OCI-LY7 (cell line): ENCODE results near the gene ACTR2. TPM values are rescaled to one million over a fixed set of nuclear protein-coding genes. Genes with fewer than 3 reads are reported as not detected.
"Not testable (repeated sequence)": the region's sequence is repeated elsewhere in the genome, so short reads cannot be mapped to it uniquely, and the experiment has no call there.

Source experiments
- BruUV-seq: library from RNA; stranded (reverse); fragments of 400-500 nt; replicated peaks from 2 replicates; lab custom pipeline; 2021; lab: Mats Ljungman, UMichigan
- CTCF ChIA-PET: fragments of 300-600 bp; sonication (Branson Sonifier 250); formaldehyde crosslinking; loops from one replicate; lab custom pipeline; 2022; ENCODE audit warnings: antibody characterized with exemption; ENCODE audit not compliant: unreplicated experiment; lab: Charles Lee
- POLR2A ChIA-PET: fragments of 300-600 bp; sonication (Branson Sonifier 250); formaldehyde crosslinking; loops from one replicate; lab custom pipeline; 2022; ENCODE audit warnings: antibody characterized with exemption; lab: Charles Lee
- DNase-seq: peaks from one replicate; pipeline ENCODE4 v3.0.0-alpha.2; 2015; ENCODE audit warnings: low spot score
- H2AFZ ChIP-seq: fragments of 200-600 bp; sonication (generic), shearing (Covaris generic); 2 replicates; pipeline ENCODE4 v1.6.1; 2014; ENCODE audit warnings: mild to moderate bottlenecking, antibody characterized with exemption, low read length, moderate library complexity
- H3K27ac ChIP-seq: fragments of 200-600 bp; sonication (generic); 2 replicates; pipeline ENCODE4 v1.5.1; 2014; ENCODE audit warnings: mixed run types, low read depth, mild to moderate bottlenecking, moderate library complexity, low read length, inconsistent platforms; ENCODE audit not compliant: poor library complexity, severe bottlenecking
- H3K36me3 ChIP-seq: fragments of 200-600 bp; sonication (generic); 2 replicates; pipeline ENCODE4 v1.6.1; 2014; ENCODE audit warnings: mild to moderate bottlenecking, antibody characterized with exemption, low read length, moderate library complexity, mixed read lengths; ENCODE audit not compliant: insufficient read depth
- H3K4me1 ChIP-seq: fragments of 200-600 bp; sonication (generic); 2 replicates; pipeline ENCODE4 v1.5.1; 2014; ENCODE audit warnings: mild to moderate bottlenecking, low read length; ENCODE audit not compliant: insufficient read depth, poor library complexity, severe bottlenecking
- H3K4me2 ChIP-seq: fragments of 200-600 bp; sonication (generic); 2 replicates; pipeline ENCODE4 v1.6.1; 2014; ENCODE audit warnings: mild to moderate bottlenecking, low read length
- H3K4me3 ChIP-seq: fragments of 200-600 bp; sonication (generic); 2 replicates; pipeline ENCODE4 v1.5.1; 2014; ENCODE audit warnings: mild to moderate bottlenecking, low read depth, low read length; ENCODE audit not compliant: poor library complexity, severe bottlenecking
- H3K79me2 ChIP-seq: fragments of 200-600 bp; sonication (generic); 2 replicates; pipeline ENCODE4 v1.6.1; 2016; ENCODE audit warnings: low read depth, mild to moderate bottlenecking, low read length, moderate library complexity, mixed read lengths; ENCODE audit not compliant: insufficient read depth
- H3K9me2 ChIP-seq: fragments of 200-600 bp; sonication (generic); 2 replicates; pipeline ENCODE4 v1.6.1; 2016; ENCODE audit warnings: mild to moderate bottlenecking, low read length, mixed read lengths; ENCODE audit not compliant: insufficient read depth
- H3K9me3 ChIP-seq: fragments of 200-600 bp; sonication (generic); 2 replicates; pipeline ENCODE4 v1.6.1; 2014; ENCODE audit warnings: mild to moderate bottlenecking, mixed run types, low read length, mixed read lengths
- H4K20me1 ChIP-seq: fragments of 200-600 bp; sonication (generic); 2 replicates; pipeline ENCODE4 v1.6.1; 2014; ENCODE audit warnings: mild to moderate bottlenecking, antibody characterized with exemption, low read length, moderate library complexity, mixed read lengths; ENCODE audit not compliant: insufficient read depth
- CTCF ChIP-seq: fragments of 200-600 bp; sonication (generic); conservative IDR thresholded peaks from 2 replicates; pipeline ENCODE4 v1.5.1; 2014; ENCODE audit warnings: mild to moderate bottlenecking, antibody characterized with exemption, low read length, moderate library complexity, mixed read lengths
- EZH2phosphoT487 ChIP-seq: fragments of 200-600 bp; sonication (generic); IDR thresholded peaks from 2 replicates; pipeline ENCODE4 v1.6.1; 2018; ENCODE audit warnings: low read depth, borderline replicate concordance, mild to moderate bottlenecking, mixed run types, antibody characterized with exemption, low read length, moderate library complexity, mixed read lengths
- intact Hi-C: fragments of 100-400 bp; cut with micrococcal nuclease; formaldehyde crosslinking; loops from one replicate; pipeline ENCODE4 v1.10.0; 2022; ENCODE audit not compliant: unreplicated experiment
- total RNA-seq, 2 experiments: library from RNA; depleted of rRNA in 1 of 2; stranded (reverse); fragments of >200 nt in 1 of 2; shearing (Covaris generic) in 1 of 2; gene quantifications; 2 replicates each; pipeline ENCODE4 v1.2.3, GENCODE V29; 2014 to 2022

The ACTR2 gene
- total RNA-seq, 2 experiments from 2014 or later = 69.0 to 412 TPM

- TF ChIP-seq EZH2phosphoT487 (no peak), CTCF (no peak)
- POLR2A ChIA-PET = interaction anchor here (0.6 to 1.5 kb wide), 3 partner anchors 12 to 272 kb away, joined by 3 to 6 read pairs (median 3); no protein-coding TSS in a partner anchor
Measured at GRCh38 chr2:65252640-65253039, 25.0 kb downstream of the ACTR2 start.

GRCh38 chr2:65255356-65255755 is 27.7 kb downstream of the ACTR2 start:
- H3K4me1 ChIP-seq = no peaks in the 10 kb centered on the region
- ChIA-PET POLR2A (interaction anchor here (0.6 to 0.7 kb wide), 2 partner anchors 19 to 290 kb away, joined by 3 to 4 read pairs; no protein-coding TSS in a partner anchor), CTCF (no interaction called here)
- H3K27ac ChIP-seq = no peak overlapping the region
- intact Hi-C loops = no loop called here
- H4K20me1 ChIP-seq = no peaks in the 10 kb centered on the region
- no peak for DNase-seq
- peaks cover 84% of the 10 kb centered on the region for H3K36me3 ChIP-seq
- H3K9me3 ChIP-seq = no peaks in the 10 kb centered on the region
- BruUV-seq = no TSS peak
- H3K79me2 ChIP-seq = peaks cover 31% of the 10 kb centered on the region; the same call in 1 of the 2 replicates
- no peak overlapping the region for H3K4me3 ChIP-seq
- H3K4me2 ChIP-seq = no peak overlapping the region
- no peaks in the 10 kb centered on the region for H3K9me2 ChIP-seq
- H2AFZ ChIP-seq = no peak overlapping the region
- TF ChIP-seq EZH2phosphoT487 = no peak

More at GRCh38 chr2:65252640-65253039, 25.0 kb downstream of the ACTR2 start:
- no TSS peak for BruUV-seq
- Histone ChIP-seq H4K20me1 (no peaks in the 10 kb centered on the region), H3K36me3 (peaks cover 82% of the 10 kb centered on the region), H3K9me2 (no peaks in the 10 kb centered on the region), H3K79me2 (peaks cover 8% of the 10 kb centered on the region; the same call in 1 of the 2 replicates), H2AFZ (no peak overlapping the region), H3K4me3 (no peak overlapping the region), H3K4me1 (no peaks in the 10 kb centered on the region), H3K4me2 (no peak overlapping the region), H3K27ac (no peak overlapping the region), H3K9me3 (no peaks in the 10 kb centered on the region)
- intact Hi-C loops = no loop called here
- CTCF ChIA-PET = no interaction called here
- no peak for DNase-seq

GRCh38 chr2:65256054-65256453 is 28.4 kb downstream of the ACTR2 start:
- CTCF ChIA-PET = no interaction called here
- intact Hi-C loops = no loop called here
- H2AFZ ChIP-seq = no peak overlapping the region

GRCh38 chr2:65257866-65258265 is 30.2 kb downstream of the ACTR2 start:
- H3K27ac ChIP-seq, BruUV-seq, H3K4me3 ChIP-seq, CTCF ChIA-PET, DNase-seq, H3K9me2 ChIP-seq, H3K4me2 ChIP-seq, H4K20me1 ChIP-seq, H3K4me1 ChIP-seq, intact Hi-C loops, H3K9me3 ChIP-seq, H2AFZ ChIP-seq: not testable (repeated sequence)
- peaks cover 84% of the 10 kb centered on the region for H3K36me3 ChIP-seq
- POLR2A ChIA-PET = interaction anchor here (0.8 kb wide), 1 partner anchor 40 kb away, joined by 5 read pairs; no protein-coding TSS in a partner anchor
- H3K79me2 ChIP-seq = peaks cover 43% of the 10 kb centered on the region; the same call in 1 of the 2 replicates

More at GRCh38 chr2:65256054-65256453, 28.4 kb downstream of the ACTR2 start:
- H3K4me2 ChIP-seq = no peak overlapping the region
- no peaks in the 10 kb centered on the region for H3K4me1 ChIP-seq
- H3K4me3 ChIP-seq = no peak overlapping the region
- peak; percentile 26 for DNase-seq
- no peaks in the 10 kb centered on the region for H4K20me1 ChIP-seq
- H3K79me2 ChIP-seq = peaks cover 34% of the 10 kb centered on the region; the same call in 1 of the 2 replicates
- H3K36me3 ChIP-seq = peaks cover 83% of the 10 kb centered on the region
- POLR2A ChIA-PET = interaction anchor here (0.7 kb wide), 1 partner anchor 289 kb away, joined by 3 read pairs; no protein-coding TSS in a partner anchor
- no peaks in the 10 kb centered on the region for H3K9me2 ChIP-seq
- H3K9me3 ChIP-seq = no peaks in the 10 kb centered on the region
- BruUV-seq = TSS peak; percentile 15
- no peak for TF ChIP-seq EZH2phosphoT487
- TF ChIP-seq CTCF = peak; percentile 76
- no peak overlapping the region for H3K27ac ChIP-seq
